ENCODE measurements around the gene PP2D1.
"Not testable (repeated sequence)": the region's sequence is repeated elsewhere in the genome, so short reads cannot be mapped to it uniquely, and the experiment has no call there.

Gene PP2D1

GRCh38 chr3:20008646-20009045 lies 3.4 kb downstream of the PP2D1 start:
- H3K4me3 ChIP-seq (ENCODE audit: low read depth in 1 of 2, low read length in 2 of 2): no peak overlapping the region
- no peaks in the 10 kb centered on the region for H3K4me1 ChIP-seq (ENCODE audit: insufficient read depth, low read length)
- H3K9ac ChIP-seq (ENCODE audit: low read length): no peak overlapping the region
- no peaks in the 10 kb centered on the region for H3K9me3 ChIP-seq (ENCODE audit: low read length)
- no peak overlapping the region for H3K27ac ChIP-seq (ENCODE audit: low read depth, low read length)
- no peaks in the 10 kb centered on the region for H3K27me3 ChIP-seq (ENCODE audit: control insufficient read depth in 1 of 2, insufficient read depth in 2 of 2, low read length in 2 of 2)
- no peaks in the 10 kb centered on the region for H3K36me3 ChIP-seq (ENCODE audit: insufficient read depth, low read length)

DNA sequence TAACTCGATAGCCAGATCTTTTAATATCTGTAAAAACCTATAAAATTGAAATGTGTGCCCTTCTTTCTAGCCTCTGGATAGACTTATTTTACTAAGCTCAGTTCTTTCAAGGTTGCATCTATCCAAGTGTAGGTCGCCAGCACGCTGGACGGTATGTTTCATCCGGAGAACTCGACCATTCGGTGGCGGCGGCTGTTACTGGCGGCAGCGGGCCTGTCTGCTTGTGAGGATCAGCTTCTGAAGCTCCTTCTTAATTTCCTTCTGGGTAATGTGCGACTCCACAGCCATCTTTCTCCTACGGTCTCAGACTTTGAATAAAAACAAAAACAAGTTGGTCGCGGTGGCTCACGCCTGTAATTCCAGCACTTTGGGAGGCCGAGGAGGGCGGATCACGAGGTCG lies 4.1 kb downstream of the PP2D1 start:
- Histone ChIP-seq H3K4me1 (ENCODE audit: insufficient read depth, low read length) (no peaks in the 10 kb centered on the region), H3K4me3 (ENCODE audit: low read depth in 1 of 2, low read length in 2 of 2) (no peak overlapping the region), H3K27ac (ENCODE audit: low read depth, low read length) (no peak overlapping the region), H3K9me3 (ENCODE audit: low read length) (no peaks in the 10 kb centered on the region), H3K9ac (ENCODE audit: low read length) (no peak overlapping the region), H3K27me3 (ENCODE audit: control insufficient read depth in 1 of 2, insufficient read depth in 2 of 2, low read length in 2 of 2) (no peaks in the 10 kb centered on the region), H3K36me3 (ENCODE audit: insufficient read depth, low read length) (no peaks in the 10 kb centered on the region)

DNA sequence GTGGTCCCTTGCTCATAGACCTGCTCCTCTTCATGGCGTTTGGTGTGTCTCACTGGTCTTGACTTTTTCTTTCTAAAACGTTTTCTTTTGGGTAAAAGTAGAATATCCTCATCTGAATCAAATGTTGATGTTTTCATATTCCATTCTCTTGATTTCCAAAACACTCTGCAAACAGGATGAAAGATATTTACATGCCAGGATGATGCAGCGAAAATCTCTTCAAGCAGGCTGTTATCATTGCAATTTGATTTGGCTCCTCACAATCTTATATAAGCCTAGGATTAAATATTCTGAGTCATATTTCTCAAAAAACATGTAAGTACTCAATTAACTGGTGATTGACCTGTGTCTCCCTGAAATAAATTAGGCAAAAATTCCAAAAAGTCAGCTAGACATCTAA lies 10.1 kb downstream of the PP2D1 start:
- no peaks in the 10 kb centered on the region for H3K36me3 ChIP-seq (ENCODE audit: insufficient read depth, low read length)
- no peaks in the 10 kb centered on the region for H3K27me3 ChIP-seq (ENCODE audit: control insufficient read depth in 1 of 2, insufficient read depth in 2 of 2, low read length in 2 of 2)
- no peaks in the 10 kb centered on the region for H3K4me1 ChIP-seq (ENCODE audit: insufficient read depth, low read length)
- H3K9me3 ChIP-seq (ENCODE audit: low read length): no peaks in the 10 kb centered on the region
- no peak overlapping the region for H3K9ac ChIP-seq (ENCODE audit: low read length)
- H3K27ac ChIP-seq (ENCODE audit: low read depth, low read length): no peak overlapping the region
- H3K4me3 ChIP-seq (ENCODE audit: low read depth in 1 of 2, low read length in 2 of 2): no peak overlapping the region

- no peak overlapping the region for H3K9ac ChIP-seq (ENCODE audit: low read length)
- no peak overlapping the region for H3K4me3 ChIP-seq (ENCODE audit: low read depth in 1 of 2, low read length in 2 of 2)
- no peaks in the 10 kb centered on the region for H3K36me3 ChIP-seq (ENCODE audit: insufficient read depth, low read length)
- H3K27ac ChIP-seq (ENCODE audit: low read depth, low read length): no peak overlapping the region
- no peaks in the 10 kb centered on the region for H3K9me3 ChIP-seq (ENCODE audit: low read length)
- no peaks in the 10 kb centered on the region for H3K27me3 ChIP-seq (ENCODE audit: control insufficient read depth in 1 of 2, insufficient read depth in 2 of 2, low read length in 2 of 2)
- H3K4me1 ChIP-seq (ENCODE audit: insufficient read depth, low read length): no peaks in the 10 kb centered on the region
These were observed 14.6 kb downstream of the PP2D1 start for GRCh38 chr3:19997502-19997901.

- no peak overlapping the region for H3K4me3 ChIP-seq (ENCODE audit: low read depth in 1 of 2, low read length in 2 of 2)
- no peak overlapping the region for H3K27ac ChIP-seq (ENCODE audit: low read depth, low read length)
- no peak overlapping the region for H3K9ac ChIP-seq (ENCODE audit: low read length)
- no peaks in the 10 kb centered on the region for H3K36me3 ChIP-seq (ENCODE audit: insufficient read depth, low read length)
- H3K27me3 ChIP-seq (ENCODE audit: control insufficient read depth in 1 of 2, insufficient read depth in 2 of 2, low read length in 2 of 2): no peaks in the 10 kb centered on the region
- H3K4me1 ChIP-seq (ENCODE audit: insufficient read depth, low read length): no peaks in the 10 kb centered on the region
- no peaks in the 10 kb centered on the region for H3K9me3 ChIP-seq (ENCODE audit: low read length)
These were observed 17.3 kb downstream of the PP2D1 start for GRCh38 chr3:19994796-19995195.

GRCh38 chr3:19988904-19989303 lies 23.2 kb downstream of the PP2D1 start:
- H3K27me3 ChIP-seq (ENCODE audit: control insufficient read depth in 1 of 2, insufficient read depth in 2 of 2, low read length in 2 of 2); H3K27ac ChIP-seq (ENCODE audit: low read depth, low read length); H3K9me3 ChIP-seq (ENCODE audit: low read length); H3K4me1 ChIP-seq (ENCODE audit: insufficient read depth, low read length); H3K9ac ChIP-seq (ENCODE audit: low read length); H3K36me3 ChIP-seq (ENCODE audit: insufficient read depth, low read length); H3K4me3 ChIP-seq (ENCODE audit: low read depth in 1 of 2, low read length in 2 of 2): not testable (repeated sequence)

DNA sequence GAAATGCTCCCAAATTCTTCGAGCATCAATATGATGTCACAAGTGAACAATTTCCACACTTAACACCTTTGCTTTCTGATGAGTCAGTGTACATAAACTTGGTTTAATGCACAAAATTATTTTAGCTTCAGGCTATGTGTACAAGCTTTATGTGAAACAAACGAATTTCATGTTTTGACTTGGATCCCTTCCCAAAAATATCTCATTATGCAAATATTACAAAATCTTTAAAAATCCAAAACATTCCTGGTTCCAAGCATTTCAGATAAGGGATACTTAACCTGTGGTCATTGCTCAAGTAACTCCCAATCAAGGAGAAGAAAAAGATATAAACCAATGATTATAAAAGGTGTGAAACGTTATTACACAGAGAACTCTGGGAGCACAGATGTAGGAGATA lies 40.0 kb downstream of the PP2D1 start:
- no peak overlapping the region for H3K4me3 ChIP-seq (ENCODE audit: low read depth in 1 of 2, low read length in 2 of 2)
- no peaks in the 10 kb centered on the region for H3K27me3 ChIP-seq (ENCODE audit: control insufficient read depth in 1 of 2, insufficient read depth in 2 of 2, low read length in 2 of 2)
- H3K36me3 ChIP-seq (ENCODE audit: insufficient read depth, low read length): peaks cover 8% of the 10 kb centered on the region
- no peak overlapping the region for H3K9ac ChIP-seq (ENCODE audit: low read length)
- peaks cover 6% of the 10 kb centered on the region for H3K4me1 ChIP-seq (ENCODE audit: insufficient read depth, low read length)
- H3K27ac ChIP-seq (ENCODE audit: low read depth, low read length): no peak overlapping the region
- H3K9me3 ChIP-seq (ENCODE audit: low read length): no peaks in the 10 kb centered on the region

- Histone ChIP-seq H3K4me1 (ENCODE audit: insufficient read depth, low read length) (peaks cover 6% of the 10 kb centered on the region), H3K27me3 (ENCODE audit: control insufficient read depth in 1 of 2, insufficient read depth in 2 of 2, low read length in 2 of 2) (no peaks in the 10 kb centered on the region), H3K36me3 (ENCODE audit: insufficient read depth, low read length) (no peaks in the 10 kb centered on the region), H3K4me3 (ENCODE audit: low read depth in 1 of 2, low read length in 2 of 2) (no peak overlapping the region), H3K27ac (ENCODE audit: low read depth, low read length) (no peak overlapping the region), H3K9ac (ENCODE audit: low read length) (no peak overlapping the region), H3K9me3 (ENCODE audit: low read length) (no peaks in the 10 kb centered on the region)
These were observed 41.7 kb downstream of the PP2D1 start for GRCh38 chr3:19970327-19970726.

DNA sequence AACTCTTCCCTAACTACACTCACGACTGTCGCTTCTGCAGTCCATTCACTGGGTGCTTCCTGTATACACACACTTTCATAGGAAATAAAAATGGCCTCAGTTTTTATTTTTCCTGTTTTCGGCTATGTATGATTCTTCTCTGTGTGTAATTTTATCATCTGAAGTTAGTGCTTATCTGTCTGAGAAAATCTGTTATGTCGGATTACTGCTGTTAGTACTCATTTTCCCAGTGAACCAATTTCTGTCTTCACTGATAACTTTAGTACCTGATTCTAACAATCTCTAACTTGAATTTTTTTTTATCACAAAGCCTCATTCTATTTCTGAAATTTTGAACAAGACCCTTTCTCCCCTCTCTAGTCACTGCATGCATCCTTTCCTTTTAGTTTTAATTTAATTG lies 44.3 kb downstream of the PP2D1 start:
- Histone ChIP-seq H3K36me3 (ENCODE audit: insufficient read depth, low read length) (no peaks in the 10 kb centered on the region), H3K9ac (ENCODE audit: low read length) (no peak overlapping the region), H3K4me1 (ENCODE audit: insufficient read depth, low read length) (peaks cover 6% of the 10 kb centered on the region), H3K27me3 (ENCODE audit: control insufficient read depth in 1 of 2, insufficient read depth in 2 of 2, low read length in 2 of 2) (no peaks in the 10 kb centered on the region), H3K9me3 (ENCODE audit: low read length) (no peaks in the 10 kb centered on the region), H3K27ac (ENCODE audit: low read depth, low read length) (no peak overlapping the region), H3K4me3 (ENCODE audit: low read depth in 1 of 2, low read length in 2 of 2) (no peak overlapping the region)

DNA sequence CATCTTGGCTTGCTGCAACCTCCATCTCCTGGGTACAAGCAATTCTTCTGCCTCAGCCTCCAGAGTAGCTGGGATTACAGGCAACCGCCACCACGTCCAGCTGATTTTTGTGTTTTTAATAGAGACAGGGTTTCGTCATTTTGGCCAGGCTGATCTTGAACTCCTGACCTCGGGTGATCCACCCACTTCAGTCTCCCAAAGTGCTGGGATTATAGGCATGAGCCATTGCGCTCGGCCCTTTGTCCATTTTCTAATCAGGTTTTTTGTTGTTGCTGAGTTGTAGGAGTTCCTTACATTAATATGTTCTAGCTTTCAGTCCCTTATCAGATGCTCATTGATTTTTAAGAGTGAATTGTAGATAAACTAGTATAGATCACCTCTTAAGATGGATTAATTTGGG lies 44.9 kb downstream of the PP2D1 start:
- Histone ChIP-seq H3K4me1 (ENCODE audit: insufficient read depth, low read length) (peaks cover 6% of the 10 kb centered on the region), H3K9ac (ENCODE audit: low read length) (no peak overlapping the region), H3K4me3 (ENCODE audit: low read depth in 1 of 2, low read length in 2 of 2) (no peak overlapping the region), H3K9me3 (ENCODE audit: low read length) (no peaks in the 10 kb centered on the region), H3K27me3 (ENCODE audit: control insufficient read depth in 1 of 2, insufficient read depth in 2 of 2, low read length in 2 of 2) (no peaks in the 10 kb centered on the region), H3K36me3 (ENCODE audit: insufficient read depth, low read length) (no peaks in the 10 kb centered on the region), H3K27ac (ENCODE audit: low read depth, low read length) (no peak overlapping the region)

- H3K27ac ChIP-seq (ENCODE audit: low read depth, low read length): no peak overlapping the region
- no peaks in the 10 kb centered on the region for H3K27me3 ChIP-seq (ENCODE audit: control insufficient read depth in 1 of 2, insufficient read depth in 2 of 2, low read length in 2 of 2)
- no peak overlapping the region for H3K9ac ChIP-seq (ENCODE audit: low read length)
- no peaks in the 10 kb centered on the region for H3K36me3 ChIP-seq (ENCODE audit: insufficient read depth, low read length)
- no peaks in the 10 kb centered on the region for H3K9me3 ChIP-seq (ENCODE audit: low read length)
- H3K4me3 ChIP-seq (ENCODE audit: low read depth in 1 of 2, low read length in 2 of 2): no peak overlapping the region
- H3K4me1 ChIP-seq (ENCODE audit: insufficient read depth, low read length): no peaks in the 10 kb centered on the region
These were observed 50.1 kb downstream of the PP2D1 start for GRCh38 chr3:19961960-19962359.

GRCh38 chr3:19960696-19961095 lies 51.4 kb downstream of the PP2D1 start:
- H3K36me3 ChIP-seq (ENCODE audit: insufficient read depth, low read length): no peaks in the 10 kb centered on the region
- H3K27ac ChIP-seq (ENCODE audit: low read depth, low read length): no peak overlapping the region
- H3K4me3 ChIP-seq (ENCODE audit: low read depth in 1 of 2, low read length in 2 of 2): no peak overlapping the region
- H3K9me3 ChIP-seq (ENCODE audit: low read length): no peaks in the 10 kb centered on the region
- no peak overlapping the region for H3K9ac ChIP-seq (ENCODE audit: low read length)
- no peaks in the 10 kb centered on the region for H3K27me3 ChIP-seq (ENCODE audit: control insufficient read depth in 1 of 2, insufficient read depth in 2 of 2, low read length in 2 of 2)
- H3K4me1 ChIP-seq (ENCODE audit: insufficient read depth, low read length): peaks cover 8% of the 10 kb centered on the region
